Duodenal mucosa (tissue), 2 donors: ENCODE data around the gene UPF3B.

Source experiments
- H3K27ac ChIP-seq: one replicate; pipeline ENCODE4 v1.7.0; 2013; ENCODE audit warnings: low read depth, low read length
- H3K27me3 ChIP-seq, 2 donors: one replicate each; pipeline ENCODE4 v1.7.0; 2013; ENCODE audit warnings: low read length in 2 of 2, control low read depth in 1 of 2; ENCODE audit not compliant: insufficient read depth in 2 of 2, control insufficient read depth in 1 of 2
- H3K36me3 ChIP-seq, 2 donors: one replicate each; pipeline ENCODE4 v1.7.0; 2013; ENCODE audit warnings: low read length in 2 of 2, control low read depth in 1 of 2; ENCODE audit not compliant: insufficient read depth in 2 of 2, control insufficient read depth in 1 of 2
- H3K4me1 ChIP-seq, 2 donors: one replicate each; pipeline ENCODE4 v1.7.0; 2013; ENCODE audit warnings: low read length in 2 of 2, control low read depth in 1 of 2; ENCODE audit not compliant: insufficient read depth in 2 of 2, control insufficient read depth in 1 of 2
- H3K4me3 ChIP-seq, 2 donors: one replicate each; pipeline ENCODE4 v1.7.0; 2013; ENCODE audit warnings: low read length in 2 of 2, low read depth in 1 of 2
- H3K9ac ChIP-seq, 2 donors: one replicate each; pipeline ENCODE4 v1.7.0; 2013; ENCODE audit warnings: low read length in 2 of 2, low read depth in 1 of 2
- H3K9me3 ChIP-seq, 2 donors: one replicate each; pipeline ENCODE4 v1.7.0; 2013; ENCODE audit warnings: low read length in 2 of 2, control low read depth in 1 of 2; ENCODE audit not compliant: control insufficient read depth in 1 of 2

The UPF3B gene

DNA sequence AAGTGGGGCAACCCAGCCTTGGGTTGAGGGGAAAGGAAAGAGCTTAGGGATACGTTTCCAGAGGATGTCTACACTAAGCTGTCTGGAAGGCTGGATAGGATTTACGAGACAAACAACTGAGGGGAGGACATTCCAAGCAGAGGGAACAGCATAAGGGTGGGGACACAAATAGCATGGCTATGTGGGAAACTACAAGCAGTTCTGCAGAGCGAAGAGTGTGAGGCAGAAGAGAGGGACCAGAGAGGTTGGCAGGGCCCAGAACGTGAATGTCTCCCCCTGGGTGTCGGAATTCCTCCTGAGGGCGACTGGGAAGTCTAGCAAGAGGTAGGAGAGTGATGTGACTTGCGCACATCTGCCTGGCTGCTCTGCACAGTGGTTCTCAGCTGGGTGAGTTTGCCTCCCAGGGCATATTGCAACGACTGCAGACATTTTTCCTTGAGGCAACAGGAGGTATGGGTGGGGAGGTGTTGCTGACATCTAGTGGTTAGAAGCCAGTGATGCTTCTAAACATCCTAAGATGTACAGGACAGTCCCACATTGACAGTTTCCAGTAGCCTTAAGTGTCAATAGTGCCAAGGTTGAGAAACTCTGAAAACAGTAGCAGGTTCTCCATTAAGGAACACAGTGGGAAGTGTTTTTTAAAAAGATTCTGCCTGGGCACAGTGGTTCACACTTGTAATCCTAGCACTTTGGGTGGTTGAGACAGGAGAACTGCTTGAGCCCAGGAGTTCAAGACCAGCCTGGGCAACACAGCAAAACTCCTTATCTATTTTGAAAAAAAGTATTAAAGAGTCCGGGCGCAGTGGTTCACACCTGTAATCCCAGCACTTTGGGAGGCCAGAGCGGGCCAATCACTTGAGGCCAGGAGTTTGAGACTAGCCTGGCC is 28.0 kb upstream of the UPF3B start:
- Histone ChIP-seq H3K27me3 (no peaks in the 10 kb centered on the region), H3K9ac (no peak overlapping the region), H3K36me3 (peaks cover 4 to 8% of the 10 kb centered on the region in 2 donors), H3K4me1 (no peaks in the 10 kb centered on the region), H3K27ac (no peak overlapping the region), H3K9me3 (no peaks in the 10 kb centered on the region), H3K4me3 (no peak overlapping the region)

DNA sequence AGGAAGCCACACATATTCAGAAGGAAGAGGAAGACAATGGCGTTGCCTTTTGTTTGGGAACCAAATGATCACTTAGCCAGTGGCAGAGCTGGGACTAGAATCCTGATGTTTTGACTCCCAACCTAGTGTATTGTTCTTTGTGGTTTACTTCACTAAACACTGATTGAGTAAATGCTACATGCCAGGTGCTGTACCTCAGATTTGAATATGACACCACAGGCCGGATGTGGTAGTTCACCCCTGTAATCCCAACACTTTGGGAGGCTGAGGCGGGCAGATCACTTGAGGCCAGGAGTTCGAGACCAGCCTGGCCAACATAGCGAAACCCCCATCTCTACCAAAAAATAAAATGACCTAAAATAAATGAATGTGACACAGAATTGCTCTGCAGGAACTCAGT is 27.3 kb upstream of the UPF3B start:
- H3K27ac ChIP-seq = no peak overlapping the region
- no peaks in the 10 kb centered on the region for H3K9me3 ChIP-seq
- no peaks in the 10 kb centered on the region for H3K4me1 ChIP-seq
- no peak overlapping the region for H3K9ac ChIP-seq
- no peaks in the 10 kb centered on the region for H3K27me3 ChIP-seq
- H3K36me3 ChIP-seq = peaks cover 4 to 10% of the 10 kb centered on the region in 2 donors
- no peak overlapping the region for H3K4me3 ChIP-seq

DNA sequence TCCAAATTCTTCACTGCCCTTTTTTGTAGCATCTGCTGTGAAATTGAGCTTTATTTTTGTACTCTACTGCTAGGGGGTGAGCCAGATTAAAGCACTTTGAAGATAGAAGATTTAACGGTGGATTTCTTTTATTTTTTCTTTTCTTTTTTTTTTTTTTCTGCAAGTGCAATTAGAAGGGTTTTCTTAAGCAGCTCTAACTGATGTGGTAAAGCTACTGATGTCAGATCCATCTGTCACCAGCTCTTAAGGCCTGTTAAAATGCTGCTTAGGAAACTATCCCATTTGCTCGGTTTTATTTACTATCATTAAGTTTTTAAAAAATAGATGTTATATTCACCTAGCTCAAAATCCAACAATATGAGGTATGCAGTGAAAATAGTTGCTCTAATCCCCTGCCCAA is 26.0 kb upstream of the UPF3B start:
- Histone ChIP-seq H3K27ac (no peak overlapping the region), H3K9me3 (no peaks in the 10 kb centered on the region), H3K4me3 (no peak overlapping the region), H3K4me1 (no peaks in the 10 kb centered on the region), H3K27me3 (no peaks in the 10 kb centered on the region), H3K36me3 (peaks cover 4 to 13% of the 10 kb centered on the region in 2 donors), H3K9ac (no peak overlapping the region)

DNA sequence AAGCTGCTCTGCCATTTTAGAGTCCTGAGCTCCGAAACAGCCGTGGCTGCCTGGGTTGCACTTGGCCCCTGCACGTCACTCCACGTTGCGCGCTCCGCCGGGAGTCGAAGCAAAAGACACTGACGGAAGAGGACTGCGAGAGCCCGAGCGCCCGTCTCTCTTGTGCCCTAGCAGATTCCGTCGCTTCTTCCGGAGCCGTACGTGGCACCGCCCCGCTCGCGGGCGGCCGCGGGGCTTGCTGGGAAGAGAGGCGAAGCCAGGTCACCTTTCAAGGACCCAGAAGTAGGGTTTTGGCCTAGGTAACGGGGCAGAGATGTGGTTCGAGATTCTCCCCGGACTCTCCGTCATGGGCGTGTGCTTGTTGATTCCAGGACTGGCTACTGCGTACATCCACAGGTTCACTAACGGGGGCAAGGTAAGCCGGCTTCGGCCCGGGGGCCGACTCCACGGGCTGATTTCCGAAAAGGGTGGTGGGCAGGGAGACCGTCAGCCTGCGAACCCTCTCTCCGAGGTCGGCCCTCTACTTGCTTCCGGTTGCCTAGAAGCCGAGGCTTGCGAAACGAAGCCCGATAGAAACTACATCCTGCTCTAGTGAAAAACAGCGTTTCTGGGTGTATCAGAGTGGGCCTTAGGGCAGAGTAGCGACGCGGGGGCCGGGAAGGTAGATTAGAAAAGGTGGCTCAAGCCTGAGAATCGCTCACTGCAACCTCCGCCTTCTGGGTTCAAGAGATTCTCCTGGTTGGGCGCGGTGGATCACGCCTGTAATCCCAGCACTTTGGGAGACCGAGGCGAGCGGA is 19.0 kb upstream of the UPF3B start, which contains the start of the genes NDUFA1 and RNF113A:
Gene NDUFA1 (plus strand): TSS at position 234 of the 797 bp plus-strand sequence. CDS start 80 bp downstream, at position 314.
Gene RNF113A (minus strand): TSS at position 135 of the 797 bp plus-strand sequence. CDS start 120 bp downstream, at position 15.
- Histone ChIP-seq H3K9ac (peak within 1 kb of the TSS; percentile 93 to 96), H3K27ac (peak within 1 kb of the TSS; percentile 98), H3K4me3 (peak within 1 kb of the TSS; percentile 91 to 92), H3K9me3 (no peaks in the 10 kb centered on the region), H3K27me3 (no peaks in the 10 kb centered on the region), H3K4me1 (peaks cover 7 to 10% of the 10 kb centered on the region in 2 donors), H3K36me3 (peaks cover 0 to 13% of the 10 kb centered on the region in 2 donors)

DNA sequence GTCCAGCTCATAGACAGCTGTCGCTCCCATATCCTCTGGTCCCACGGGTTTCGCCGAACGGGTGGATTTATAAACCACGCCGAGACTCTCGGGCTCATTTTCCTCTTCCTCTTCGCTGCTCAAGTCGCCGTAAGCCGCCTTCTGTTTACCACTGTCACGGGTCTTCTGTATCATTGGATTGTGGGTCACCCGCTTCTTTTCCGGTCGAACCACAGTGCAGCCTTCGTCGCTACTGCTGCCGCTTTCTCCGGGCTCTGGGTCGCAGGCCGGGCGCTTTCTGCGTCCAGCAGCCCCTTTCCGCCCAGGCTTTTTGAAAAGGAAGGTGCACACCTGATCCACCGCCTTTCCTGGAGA is 18.5 kb upstream of the UPF3B start:
- Histone ChIP-seq H3K4me1 (peaks cover 7 to 10% of the 10 kb centered on the region in 2 donors), H3K36me3 (peaks cover 0 to 7% of the 10 kb centered on the region in 2 donors), H3K4me3 (peak overlapping the region; percentile 91 to 92), H3K9me3 (no peaks in the 10 kb centered on the region), H3K27ac (peak overlapping the region; percentile 98), H3K9ac (peak overlapping the region; percentile 93 to 96), H3K27me3 (no peaks in the 10 kb centered on the region)

DNA sequence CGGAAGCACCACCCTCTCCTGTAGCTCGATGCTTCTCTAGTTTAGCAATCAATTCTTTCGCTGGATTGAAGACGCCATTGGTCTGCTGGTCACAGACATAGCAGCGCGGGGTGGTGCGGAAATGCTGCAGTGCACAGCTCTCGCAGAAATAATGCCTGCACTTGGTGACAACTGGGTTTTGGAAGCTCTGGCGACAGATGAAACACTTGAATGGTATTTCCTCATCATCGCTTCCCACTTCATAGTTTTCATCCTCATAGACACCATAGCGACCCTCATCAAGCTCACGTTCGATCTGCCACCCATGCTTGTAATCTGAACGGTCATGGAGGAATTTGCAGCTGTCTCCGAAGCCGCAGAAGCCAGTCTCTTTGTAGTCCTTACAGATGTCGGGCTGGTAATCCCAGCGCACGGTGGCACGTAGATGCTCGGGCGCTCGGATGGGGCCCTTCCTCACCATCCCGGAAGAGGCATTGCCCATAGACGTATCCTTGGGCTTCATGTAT is 17.9 kb upstream of the UPF3B start:
- peaks cover 7 to 10% of the 10 kb centered on the region in 2 donors for H3K4me1 ChIP-seq
- no peaks in the 10 kb centered on the region for H3K27me3 ChIP-seq

DNA sequence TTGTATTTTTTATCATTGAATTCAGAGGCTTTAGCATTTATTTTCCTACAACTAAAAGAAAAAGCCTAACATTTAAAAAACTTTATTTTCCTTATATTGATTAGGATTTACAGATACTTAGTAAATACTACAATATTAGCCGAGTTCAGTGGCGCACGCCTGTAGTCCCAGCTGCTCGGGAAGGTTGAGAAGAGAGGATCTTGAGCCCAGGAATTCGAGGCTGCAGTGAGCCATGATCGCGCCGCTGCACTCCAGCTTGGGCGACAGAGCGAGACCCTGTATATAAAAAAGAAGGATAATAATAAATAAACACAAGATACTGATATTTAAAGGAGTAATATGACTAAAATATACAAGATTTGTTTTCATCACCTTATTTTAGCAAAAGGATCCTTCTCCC is 681 bp upstream of the UPF3B start:
- Histone ChIP-seq H3K36me3 (no peaks in the 10 kb centered on the region), H3K9ac (peak overlapping the region; percentile 39 to 43), H3K4me1 (peaks cover 0 to 8% of the 10 kb centered on the region in 2 donors), H3K27ac (no peak overlapping the region), H3K27me3 (no peaks in the 10 kb centered on the region), H3K9me3 (no peaks in the 10 kb centered on the region), H3K4me3 (peak overlapping the region; percentile 48 to 81)

More for the DNA sequence above, 17.9 kb upstream of the UPF3B start:
- H3K9me3 ChIP-seq = no peaks in the 10 kb centered on the region
- H3K4me3 ChIP-seq = peak overlapping the region; percentile 91 to 92
- H3K36me3 ChIP-seq = peaks cover 0 to 4% of the 10 kb centered on the region in 2 donors
- H3K27ac ChIP-seq = peak overlapping the region; percentile 98
- H3K9ac ChIP-seq = peak overlapping the region; percentile 93 to 96

DNA sequence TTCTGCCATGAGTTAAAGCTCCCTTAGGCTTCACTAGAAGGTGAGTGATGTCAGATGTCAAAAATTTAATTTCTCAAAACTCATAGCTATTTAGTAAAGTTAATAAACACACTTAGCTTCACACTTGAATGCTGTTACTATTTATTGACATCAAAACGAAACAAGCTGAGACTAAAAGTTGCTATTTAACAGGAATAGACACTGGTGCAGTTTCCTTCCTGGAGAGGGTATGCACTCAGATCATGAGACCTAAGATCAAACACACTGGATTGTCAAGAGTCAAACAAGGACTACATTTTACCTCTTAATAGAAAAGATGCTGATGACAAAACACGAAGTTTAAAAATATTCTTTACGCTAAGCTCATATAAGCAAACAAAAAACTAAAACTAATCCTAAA is 18.9 kb downstream of the UPF3B start:
- Histone ChIP-seq H3K36me3 (peaks cover 6 to 49% of the 10 kb centered on the region in 2 donors), H3K9ac (no peak overlapping the region), H3K27ac (no peak overlapping the region), H3K9me3 (no peaks in the 10 kb centered on the region), H3K4me3 (no peak overlapping the region), H3K4me1 (no peaks in the 10 kb centered on the region), H3K27me3 (no peaks in the 10 kb centered on the region)

DNA sequence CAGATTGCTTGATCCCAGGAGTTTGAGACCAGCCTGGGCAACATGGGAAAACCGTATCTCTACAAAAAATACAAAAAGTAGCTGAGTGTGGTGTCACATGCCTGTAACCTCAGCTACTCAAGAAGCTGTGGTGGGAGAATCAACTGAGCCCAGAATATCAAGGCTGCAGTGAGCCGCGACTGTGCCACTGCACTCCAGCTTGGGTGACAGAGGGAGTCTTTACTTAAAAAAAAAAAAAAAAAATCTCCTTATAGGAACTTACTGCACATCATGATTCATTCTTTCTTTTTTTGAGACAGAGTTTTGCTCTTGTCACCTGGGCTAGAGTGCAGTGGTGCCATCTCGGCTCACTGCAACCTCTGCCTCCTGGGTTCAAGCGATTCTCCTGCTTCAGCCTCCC is 24.3 kb downstream of the UPF3B start:
- Histone ChIP-seq H3K9ac (no peak overlapping the region), H3K27me3 (no peaks in the 10 kb centered on the region), H3K27ac (no peak overlapping the region), H3K4me1 (no peaks in the 10 kb centered on the region), H3K36me3 (peaks cover 0 to 16% of the 10 kb centered on the region in 2 donors), H3K9me3 (no peaks in the 10 kb centered on the region), H3K4me3 (no peak overlapping the region)
